CD14-positive monocyte (primary cell): Measurements from ENCODE around the gene LETMD1. TPM values are rescaled to one million over a fixed set of nuclear protein-coding genes. Genes with fewer than 3 reads are reported as not detected.

Experiments used
- DNase-seq, 3 donors: peaks; one replicate each; pipeline ENCODE4 v3.0.0-alpha.2; 2011 to 2022
- H2AFZ ChIP-seq: 2 replicates; pipeline ENCODE4 v1.6.0; 2012; ENCODE audit warnings: mild to moderate bottlenecking, low read depth, low read length, inconsistent platforms; ENCODE audit not compliant: insufficient read depth, poor library complexity, severe bottlenecking
- H3K27ac ChIP-seq, 2 donors: 1 replicate in 1 of 2; 2 replicates in 1 of 2; pipeline ENCODE4 v1.5.1; 2012 to 2013; ENCODE audit warnings: low read length in 2 of 2, control low read depth in 1 of 2, inconsistent platforms in 1 of 2, low read depth in 1 of 2, mild to moderate bottlenecking in 1 of 2
- H3K27me3 ChIP-seq, 2 donors: one replicate each; pipeline versions ENCODE4 v1.6.0 to v1.6.1; 2011 to 2013; ENCODE audit warnings: low read length in 2 of 2; ENCODE audit not compliant: control insufficient read depth in 2 of 2, insufficient read depth in 2 of 2
- H3K36me3 ChIP-seq, 2 donors: replicated peaks in 1 of 2; 1 replicate in 1 of 2; 2 replicates in 1 of 2; pipeline versions ENCODE4 v1.5.1 to v1.6.1; 2012 to 2013; ENCODE audit warnings: low read length in 2 of 2, control low read depth in 1 of 2, inconsistent platforms in 1 of 2, mild to moderate bottlenecking in 1 of 2; ENCODE audit not compliant: insufficient read depth in 2 of 2, control insufficient read depth in 1 of 2
- H3K4me1 ChIP-seq, 2 donors: 1 replicate in 1 of 2; 2 replicates in 1 of 2; pipeline versions ENCODE4 v1.5.1 to v1.6.1; 2012 to 2013; ENCODE audit warnings: low read length in 2 of 2, control low read depth in 1 of 2, inconsistent platforms in 1 of 2, mild to moderate bottlenecking in 1 of 2, moderate library complexity in 1 of 2; ENCODE audit not compliant: insufficient read depth in 2 of 2, control insufficient read depth in 1 of 2
- H3K4me2 ChIP-seq: replicated peaks from 2 replicates; pipeline ENCODE3; 2012; ENCODE audit warnings: low read length, moderate library complexity, mild to moderate bottlenecking; ENCODE audit not compliant: poor library complexity, severe bottlenecking; ENCODE audit errors: extremely low read depth
- H3K4me3 ChIP-seq, 3 experiments: fragments of 200-600 bp in 1 of 3; sonication (generic) in 1 of 3; replicated peaks in 1 of 3; 1 replicate in 2 of 3; 2 replicates in 1 of 3; pipeline ENCODE4 v1.5.1; 2011 to 2013; ENCODE audit warnings: low read length in 3 of 3, mild to moderate bottlenecking in 3 of 3, control low read depth in 2 of 3, low read depth in 2 of 3, inconsistent platforms in 1 of 3, moderate library complexity in 1 of 3
- H3K79me2 ChIP-seq: 2 replicates; pipeline ENCODE4 v1.6.0; 2012; ENCODE audit warnings: mild to moderate bottlenecking, control low read depth, inconsistent platforms, low read length, moderate library complexity; ENCODE audit not compliant: insufficient read depth
- H3K9ac ChIP-seq: 2 replicates; pipeline ENCODE4 v1.6.0; 2017; ENCODE audit warnings: low read length, mild to moderate bottlenecking; ENCODE audit not compliant: insufficient read depth, poor library complexity, severe bottlenecking
- H3K9me3 ChIP-seq, 2 donors: replicated peaks in 1 of 2; 1 replicate in 1 of 2; 2 replicates in 1 of 2; pipeline versions ENCODE4 v1.5.1 to v1.6.1; 2012 to 2013; ENCODE audit warnings: low read length in 2 of 2, control low read depth in 1 of 2; ENCODE audit not compliant: control insufficient read depth in 1 of 2, insufficient read depth in 1 of 2
- H4K20me1 ChIP-seq: 2 replicates; pipeline ENCODE4 v1.6.0; 2012; ENCODE audit warnings: mild to moderate bottlenecking, low read length, control low read depth, moderate library complexity; ENCODE audit not compliant: insufficient read depth
- H3K27ac Mint-ChIP-seq, 7 donors: one replicate each; pipeline ENCODE4 v1.8.0; 2020; ENCODE audit warnings: mild to moderate bottlenecking in 7 of 7, mixed read lengths in 7 of 7, moderate library complexity in 6 of 7, inconsistent platforms in 2 of 7
- H3K27me3 Mint-ChIP-seq, 3 donors: one replicate each; pipeline ENCODE4 v1.8.0; 2021 to 2022; ENCODE audit warnings: low read depth in 3 of 3, mild to moderate bottlenecking in 3 of 3, mixed read lengths in 3 of 3, moderate library complexity in 3 of 3, inconsistent platforms in 1 of 3
- H3K36me3 Mint-ChIP-seq, 2 donors: one replicate each; pipeline ENCODE4 v1.8.0; 2020; ENCODE audit warnings: mixed read lengths in 2 of 2, inconsistent platforms in 1 of 2, mild to moderate bottlenecking in 1 of 2
- H3K4me1 Mint-ChIP-seq: one replicate; pipeline ENCODE4 v1.8.0; 2020; ENCODE audit warnings: mild to moderate bottlenecking, mixed read lengths
- H3K4me3 Mint-ChIP-seq, 2 donors: one replicate each; pipeline ENCODE4 v1.8.0; 2020; ENCODE audit warnings: mild to moderate bottlenecking in 2 of 2, mixed read lengths in 2 of 2, moderate library complexity in 1 of 2
- H3K9me3 Mint-ChIP-seq, 7 donors: one replicate each; pipeline ENCODE4 v1.8.0; 2020 to 2022; ENCODE audit warnings: mixed read lengths in 7 of 7, mild to moderate bottlenecking in 6 of 7, moderate library complexity in 6 of 7, inconsistent platforms in 2 of 7
- CTCF ChIP-seq: fragments of 200-600 bp; IDR thresholded peaks from one replicate; pipeline ENCODE4 v1.8.0; 2022; ENCODE audit warnings: antibody characterized with exemption, mild to moderate bottlenecking
- WGBS: methylation state at CpG from one replicate; pipeline ENCODE4 v1.1.5; 2013; ENCODE audit warnings: missing lambda C conversion rate; ENCODE audit not compliant: insufficient coverage; 5-methylcytosine and 5-hydroxymethylcytosine counted together
- intact Hi-C, 2 donors: fragments of 100-400 bp; cut with micrococcal nuclease; formaldehyde crosslinking; loops; one replicate each; pipeline versions ENCODE4 v1.15.0 to v1.15.1; 2023
- polyA plus RNA-seq, 3 donors: library from polyadenylated mRNA; depleted of rRNA in 1 of 3; unstranded in 2 of 3; stranded (reverse) in 1 of 3; fragments of 300-500 nt in 2 of 3; fragments of >200 nt in 1 of 3; fragmentation: Illumina TruSeq in 2 of 3; gene quantifications; 1 replicate in 2 of 3; 2 replicates in 1 of 3; pipeline ENCODE4 v1.2.3, GENCODE V29; 2012 to 2021

Gene LETMD1
- polyA plus RNA-seq, 3 donors, result 13.2 to 95.6 (median 16.8) TPM

GRCh38 chr12:51080136-51080535 is 32.0 kb downstream of the LETMD1 start:
- Mint-ChIP-seq H3K4me1 (peaks cover 21% of the 10 kb centered on the region), H3K36me3 (peaks cover 13 to 18% of the 10 kb centered on the region in 2 donors), H3K27me3 (no peaks in the 10 kb centered on the region), H3K4me3 (no peak overlapping the region), H3K27ac (no peak overlapping the region), H3K9me3 (peaks cover 0 to 3% (median 0%) of the 10 kb centered on the region in 7 donors)
- TF ChIP-seq CTCF, result no peak
- no peak overlapping the region for H3K9ac ChIP-seq
- no peak overlapping the region for H3K27ac ChIP-seq
- H3K27me3 ChIP-seq, result no peaks in the 10 kb centered on the region
- H3K36me3 ChIP-seq, result peaks cover 0 to 13% of the 10 kb centered on the region in 2 donors
- peaks cover 17 to 25% of the 10 kb centered on the region in 2 donors for H3K4me1 ChIP-seq
- H4K20me1 ChIP-seq, result peaks cover 28% of the 10 kb centered on the region
- intact Hi-C loops, result loop anchor here (10.0 kb wide), 2 partner anchors 165 to 315 kb away; partner anchors contain the start of gene ATF1 (in 1 of the 2)
- no peak overlapping the region for H3K4me2 ChIP-seq
- H3K9me3 ChIP-seq, result no peaks in the 10 kb centered on the region
- H3K4me3 ChIP-seq, result no peak overlapping the region
- peaks cover 19% of the 10 kb centered on the region for H3K79me2 ChIP-seq
- H2AFZ ChIP-seq, result no peak overlapping the region
- no peak for DNase-seq
- no CpG with 5 or more reads among the region's 4 CpGs for WGBS

GRCh38 chr12:51081421-51081820 is 33.3 kb downstream of the LETMD1 start:
- DNase-seq, result no peak
- Mint-ChIP-seq H3K9me3 (peaks cover 0 to 3% (median 0%) of the 10 kb centered on the region in 7 donors), H3K4me1 (peaks cover 33% of the 10 kb centered on the region), H3K4me3 (no peak overlapping the region), H3K27me3 (no peaks in the 10 kb centered on the region), H3K27ac (no peak overlapping the region), H3K36me3 (peaks cover 5 to 11% of the 10 kb centered on the region in 2 donors)
- no peak overlapping the region for H3K4me3 ChIP-seq
- H3K4me2 ChIP-seq, result no peak overlapping the region
- H3K4me1 ChIP-seq, result peaks cover 26 to 38% of the 10 kb centered on the region in 2 donors
- no peaks in the 10 kb centered on the region for H3K27me3 ChIP-seq
- H3K9ac ChIP-seq, result no peak overlapping the region
- H3K27ac ChIP-seq, result no peak overlapping the region
- no peak overlapping the region for H2AFZ ChIP-seq
- no CpG with 5 or more reads among the region's 1 CpG for WGBS
- H3K36me3 ChIP-seq, result peaks cover 0 to 2% of the 10 kb centered on the region in 2 donors
- H3K9me3 ChIP-seq, result no peaks in the 10 kb centered on the region
- peaks cover 18% of the 10 kb centered on the region for H4K20me1 ChIP-seq
- no peak for TF ChIP-seq CTCF
- intact Hi-C loops, result loop anchor here (10.0 kb wide), 2 partner anchors 163 to 317 kb away; partner anchors contain the start of gene ATF1 (in 1 of the 2)
- H3K79me2 ChIP-seq, result peaks cover 19% of the 10 kb centered on the region
